Peyer's patch (tissue), 4 donors: ENCODE data around the gene SV2B.

Experiments
- POLR2A ChIP-seq, 2 donors: fragments of 450-650 bp; IDR thresholded peaks; one replicate each; pipeline ENCODE4 v1.5.1; 2017; ENCODE audit warnings: antibody characterized with exemption in 2 of 2, mild to moderate bottlenecking in 2 of 2, moderate library complexity in 2 of 2
- TF ChIP-seq, protein P1 (sequence below), 6 experiments: fragments of 450-650 bp in 4 of 6; fragments of 200-600 bp in 2 of 6; sonication (generic) in 1 of 6; IDR thresholded peaks; one replicate each; pipeline ENCODE4 v1.5.1; 2017 to 2019; ENCODE audit warnings: antibody characterized with exemption in 6 of 6, mild to moderate bottlenecking in 3 of 6, moderate library complexity in 1 of 6

DNA sequence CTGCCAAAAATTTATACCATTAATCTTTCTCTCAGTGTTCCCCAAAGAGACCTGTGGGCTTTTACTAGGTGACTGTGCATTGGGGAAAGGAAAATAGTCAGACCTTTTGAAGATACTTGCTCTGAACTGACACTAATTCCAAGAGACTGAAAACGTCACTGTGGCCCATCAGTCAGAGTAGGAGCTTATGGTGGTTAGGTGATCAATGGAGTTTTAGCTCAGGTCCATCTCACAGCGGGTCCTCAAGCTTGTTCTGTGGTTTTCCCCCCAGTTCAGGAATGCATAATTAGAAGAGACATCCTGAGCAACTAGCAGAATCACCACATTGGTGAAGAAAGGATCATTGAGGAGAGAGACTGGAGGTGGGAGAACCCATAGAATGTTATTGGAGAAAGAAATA lies 134.7 kb downstream of the SV2B start:
- TF ChIP-seq, protein P1, sequence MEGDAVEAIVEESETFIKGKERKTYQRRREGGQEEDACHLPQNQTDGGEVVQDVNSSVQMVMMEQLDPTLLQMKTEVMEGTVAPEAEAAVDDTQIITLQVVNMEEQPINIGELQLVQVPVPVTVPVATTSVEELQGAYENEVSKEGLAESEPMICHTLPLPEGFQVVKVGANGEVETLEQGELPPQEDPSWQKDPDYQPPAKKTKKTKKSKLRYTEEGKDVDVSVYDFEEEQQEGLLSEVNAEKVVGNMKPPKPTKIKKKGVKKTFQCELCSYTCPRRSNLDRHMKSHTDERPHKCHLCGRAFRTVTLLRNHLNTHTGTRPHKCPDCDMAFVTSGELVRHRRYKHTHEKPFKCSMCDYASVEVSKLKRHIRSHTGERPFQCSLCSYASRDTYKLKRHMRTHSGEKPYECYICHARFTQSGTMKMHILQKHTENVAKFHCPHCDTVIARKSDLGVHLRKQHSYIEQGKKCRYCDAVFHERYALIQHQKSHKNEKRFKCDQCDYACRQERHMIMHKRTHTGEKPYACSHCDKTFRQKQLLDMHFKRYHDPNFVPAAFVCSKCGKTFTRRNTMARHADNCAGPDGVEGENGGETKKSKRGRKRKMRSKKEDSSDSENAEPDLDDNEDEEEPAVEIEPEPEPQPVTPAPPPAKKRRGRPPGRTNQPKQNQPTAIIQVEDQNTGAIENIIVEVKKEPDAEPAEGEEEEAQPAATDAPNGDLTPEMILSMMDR (IDR thresholded peaks at IDR 0.05) = no peak
- TF ChIP-seq POLR2A (IDR thresholded peaks at IDR 0.05) = no peak
